DMS153 treated with DMSO at 0.1 percent for 48 hours (cell line): Measurements from ENCODE around the gene ETV5.

Experiments
- DNase-seq: peaks from one replicate; lab custom pipeline; 2025; ENCODE audit not compliant: unreplicated experiment; lab: John Stamatoyannopoulos, UW

The ETV5 gene

GRCh38 chr3:186124592-186124991 is 15.7 kb upstream of the ETV5 start:
- no peak for DNase-seq

GRCh38 chr3:186123012-186123411 is 14.1 kb upstream of the ETV5 start:
- DNase-seq, result no peak

GRCh38 chr3:186121968-186122367 is 13.1 kb upstream of the ETV5 start:
- DNase-seq, result no peak

GRCh38 chr3:186121278-186121677 is 12.4 kb upstream of the ETV5 start:
- DNase-seq, result no peak

- no peak for DNase-seq
Measured at GRCh38 chr3:186119499-186119898, 10.6 kb upstream of the ETV5 start.

- no peak for DNase-seq
Measured at GRCh38 chr3:186118692-186119091, 9.8 kb upstream of the ETV5 start.

GRCh38 chr3:186117521-186118134 is 8.7 kb upstream of the ETV5 start:
- no peak for DNase-seq

GRCh38 chr3:186115239-186115996 is 6.5 kb upstream of the ETV5 start:
- DNase-seq, result no peak

- no peak for DNase-seq
Measured at GRCh38 chr3:186110975-186111974, 2.4 kb upstream of the ETV5 start.

GRCh38 chr3:186109897-186110803 is 1.3 kb upstream of the ETV5 start:
- DNase-seq, result no peak

- DNase-seq, result no peak
Measured at GRCh38 chr3:186108106-186108940, 566 bp downstream of the ETV5 start.

- peak; percentile 56 for DNase-seq
Measured at GRCh38 chr3:186107215-186108105, 1.4 kb downstream of the ETV5 start.

- DNase-seq, result no peak
Measured at GRCh38 chr3:186105543-186105942, 3.3 kb downstream of the ETV5 start.

GRCh38 chr3:186102687-186103086 is 6.2 kb downstream of the ETV5 start:
- no peak for DNase-seq

- DNase-seq, result no peak
Measured at GRCh38 chr3:186100398-186100797, 8.5 kb downstream of the ETV5 start.

GRCh38 chr3:186099178-186099577 is 9.7 kb downstream of the ETV5 start:
- no peak for DNase-seq

- DNase-seq, result no peak
Measured at GRCh38 chr3:186098740-186099139, 10.1 kb downstream of the ETV5 start.

- DNase-seq, result peak; percentile 95
Measured at GRCh38 chr3:186097663-186098451, 11.0 kb downstream of the ETV5 start.
